UCSD-AML1 (cell line): ENCODE results near the gene SLC6A16.
"Not testable (repeated sequence)": the region's sequence is repeated elsewhere in the genome, so short reads cannot be mapped to it uniquely, and the experiment has no call there.

Experiments used
- DNase-seq: peaks from one replicate; lab custom pipeline; 2025; ENCODE audit not compliant: unreplicated experiment; lab: John Stamatoyannopoulos, UW

Gene SLC6A16

GRCh38 chr19:49347191-49347590 lies 22.2 kb upstream of the SLC6A16 start:
- DNase-seq = no peak

- DNase-seq = no peak
Measured at GRCh38 chr19:49344505-49345423, 19.8 kb upstream of the SLC6A16 start.

GRCh38 chr19:49343123-49343522 lies 18.1 kb upstream of the SLC6A16 start:
- no peak for DNase-seq

- DNase-seq = no peak
Measured at GRCh38 chr19:49342291-49342721, 17.3 kb upstream of the SLC6A16 start.

GRCh38 chr19:49340865-49341718 lies 16.1 kb upstream of the SLC6A16 start:
- no peak for DNase-seq

- no peak for DNase-seq
Measured at GRCh38 chr19:49340069-49340864, 15.3 kb upstream of the SLC6A16 start.

GRCh38 chr19:49339301-49340068 lies 14.5 kb upstream of the SLC6A16 start:
- DNase-seq = no peak

- no peak for DNase-seq
Measured at GRCh38 chr19:49338691-49339300, 13.8 kb upstream of the SLC6A16 start.

- DNase-seq = no peak
Measured at GRCh38 chr19:49338023-49338677, 13.2 kb upstream of the SLC6A16 start.

- DNase-seq = no peak
Measured at GRCh38 chr19:49337267-49338022, 12.5 kb upstream of the SLC6A16 start.

- no peak for DNase-seq
Measured at GRCh38 chr19:49336482-49337266, 11.7 kb upstream of the SLC6A16 start.

- DNase-seq = no peak
Measured at GRCh38 chr19:49335784-49336481, 10.9 kb upstream of the SLC6A16 start.

- DNase-seq = peak; percentile 67
Measured at GRCh38 chr19:49335071-49335783, 10.2 kb upstream of the SLC6A16 start, which contains the start of gene CD37. TSS of gene CD37 (plus strand) at chr19:49335406. CDS start at chr19:49335541, 135 bp downstream.

- peak; percentile 68 for DNase-seq
Measured at GRCh38 chr19:49333811-49334288, 8.9 kb upstream of the SLC6A16 start.

- no peak for DNase-seq
Measured at GRCh38 chr19:49333418-49333805, 8.4 kb upstream of the SLC6A16 start.

GRCh38 chr19:49332691-49333417 lies 7.9 kb upstream of the SLC6A16 start:
- DNase-seq = not testable (repeated sequence)
